ENCODE data around the gene ADGRG3.
"Not testable (repeated sequence)": the region's sequence is repeated elsewhere in the genome, so short reads cannot be mapped to it uniquely, and the experiment has no call there.

ADGRG3 gene

GRCh38 chr16:57670196-57670595, 2.1 kb downstream of the ADGRG3 start:
- H3K36me3 Mint-ChIP-seq: no peaks in the 10 kb centered on the region

GRCh38 chr16:57671451-57671850, 3.3 kb downstream of the ADGRG3 start:
- not testable (repeated sequence) for H3K4me3 Mint-ChIP-seq; H3K27ac Mint-ChIP-seq; DNase-seq (ENCODE audit: low spot score in 2 of 2); H3K4me1 Mint-ChIP-seq; ATAC-seq (ENCODE audit: low read depth); H3K36me3 Mint-ChIP-seq; H3K9me3 Mint-ChIP-seq
- peaks cover 24% of the 10 kb centered on the region for H3K27me3 Mint-ChIP-seq

More at GRCh38 chr16:57670196-57670595, 2.1 kb downstream of the ADGRG3 start:
- no peak for DNase-seq (ENCODE audit: low spot score in 2 of 2)
- Mint-ChIP-seq H3K27ac (no peak overlapping the region), H3K9me3 (no peaks in the 10 kb centered on the region), H3K4me1 (no peaks in the 10 kb centered on the region), H3K4me3 (no peak overlapping the region), H3K27me3 (peaks cover 24% of the 10 kb centered on the region)
- ATAC-seq (ENCODE audit: low read depth): no peak

DNA sequence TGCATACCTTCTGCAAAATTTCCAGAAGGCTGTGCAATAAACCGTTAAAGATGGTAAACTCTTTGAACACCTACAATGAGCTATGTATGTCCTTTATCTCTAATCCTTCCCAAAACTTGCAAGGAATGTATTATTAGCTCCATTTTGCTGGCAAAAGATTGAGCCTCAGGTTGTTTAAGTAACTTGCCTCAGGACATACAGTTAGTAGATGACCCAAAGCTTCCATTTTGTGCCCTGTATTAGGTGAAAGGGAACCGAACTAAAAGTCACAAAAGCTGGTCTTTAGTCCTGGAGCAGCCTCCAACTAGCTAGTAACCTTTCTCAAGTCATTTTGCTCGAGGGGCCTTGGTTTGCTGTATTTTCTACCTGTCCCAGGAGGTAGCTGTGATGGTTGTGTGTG, 4.3 kb downstream of the ADGRG3 start:
- Mint-ChIP-seq H3K4me1 (peaks cover 3% of the 10 kb centered on the region), H3K27ac (no peak overlapping the region)

DNA sequence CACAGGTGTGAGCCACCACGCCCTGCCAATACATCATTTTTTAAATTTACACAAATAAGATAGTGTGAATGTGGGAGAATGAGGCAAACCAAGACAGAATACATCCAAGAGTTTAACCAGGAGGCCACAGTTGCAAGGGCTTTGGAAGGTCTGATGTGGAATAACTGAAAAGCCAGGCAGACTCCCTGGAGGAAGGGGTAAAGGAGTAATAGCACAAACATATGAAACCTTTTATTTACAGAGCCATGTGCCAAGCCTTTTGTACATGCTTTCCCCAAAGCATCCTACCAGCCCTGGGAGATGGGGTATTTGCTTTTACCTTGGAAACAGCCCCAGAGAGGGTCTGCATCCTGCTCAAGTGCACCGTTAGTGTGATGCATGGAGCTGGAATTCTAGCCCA, 4.7 kb downstream of the ADGRG3 start:
- H3K27ac Mint-ChIP-seq: no peak overlapping the region
- no peaks in the 10 kb centered on the region for H3K36me3 Mint-ChIP-seq
- peaks cover 24% of the 10 kb centered on the region for H3K27me3 Mint-ChIP-seq
- ATAC-seq (ENCODE audit: low read depth) (no peak), DNase-seq (ENCODE audit: low spot score in 2 of 2) (no peak)
- H3K4me3 Mint-ChIP-seq: no peak overlapping the region
- H3K9me3 Mint-ChIP-seq: no peaks in the 10 kb centered on the region
- peaks cover 3% of the 10 kb centered on the region for H3K4me1 Mint-ChIP-seq

More for the DNA sequence above, 4.3 kb downstream of the ADGRG3 start:
- ATAC-seq (ENCODE audit: low read depth): no peak
- no peak for DNase-seq (ENCODE audit: low spot score in 2 of 2)
- Mint-ChIP-seq H3K27me3 (peaks cover 24% of the 10 kb centered on the region), H3K36me3 (no peaks in the 10 kb centered on the region), H3K4me3 (no peak overlapping the region), H3K9me3 (no peaks in the 10 kb centered on the region)

DNA sequence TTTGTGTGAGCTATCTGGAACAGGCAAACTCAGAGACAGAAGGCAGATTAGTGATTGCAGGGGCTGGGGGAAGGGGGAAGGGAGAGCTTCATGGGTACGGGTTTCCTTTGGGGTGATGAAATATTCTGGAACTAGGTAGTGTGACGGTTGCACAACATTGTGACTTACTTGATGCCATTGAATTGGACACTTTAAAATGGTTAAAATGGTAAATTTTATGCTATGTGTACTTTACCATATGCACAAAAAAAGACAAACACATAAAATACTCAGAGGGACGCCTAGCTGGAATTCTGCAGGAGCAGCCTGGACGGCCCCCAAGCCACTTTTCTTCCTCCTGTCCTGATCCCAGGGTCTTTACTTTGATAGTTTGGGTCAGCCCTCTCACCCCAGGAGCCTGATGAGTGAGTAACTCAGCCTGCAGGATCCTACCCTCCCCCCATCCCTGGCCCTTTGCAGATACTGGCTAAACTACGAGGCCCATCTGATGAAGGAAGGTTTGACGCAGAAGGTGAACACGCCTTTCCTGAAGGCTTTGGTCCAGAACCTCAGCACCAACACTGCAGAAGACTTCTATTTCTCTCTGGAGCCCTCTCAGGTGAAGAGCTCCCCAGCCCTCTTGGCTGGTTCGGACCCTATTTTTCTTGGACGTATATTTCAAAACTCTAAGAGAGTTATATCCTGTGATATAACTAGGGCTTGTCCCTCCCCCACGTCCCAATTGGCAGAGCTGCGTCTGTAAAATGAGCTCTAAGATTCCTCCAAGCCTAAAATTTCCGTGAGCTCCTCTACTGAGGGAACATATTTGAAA, 7.8 kb downstream of the ADGRG3 start:
- H3K36me3 Mint-ChIP-seq: no peaks in the 10 kb centered on the region
- ATAC-seq (ENCODE audit: low read depth) (no peak), DNase-seq (ENCODE audit: low spot score in 2 of 2) (no peak)
- no peaks in the 10 kb centered on the region for H3K9me3 Mint-ChIP-seq
- no peak overlapping the region for H3K4me3 Mint-ChIP-seq
- H3K4me1 Mint-ChIP-seq: peaks cover 7% of the 10 kb centered on the region
- H3K27me3 Mint-ChIP-seq: peaks cover 15% of the 10 kb centered on the region
- no peak overlapping the region for H3K27ac Mint-ChIP-seq

DNA sequence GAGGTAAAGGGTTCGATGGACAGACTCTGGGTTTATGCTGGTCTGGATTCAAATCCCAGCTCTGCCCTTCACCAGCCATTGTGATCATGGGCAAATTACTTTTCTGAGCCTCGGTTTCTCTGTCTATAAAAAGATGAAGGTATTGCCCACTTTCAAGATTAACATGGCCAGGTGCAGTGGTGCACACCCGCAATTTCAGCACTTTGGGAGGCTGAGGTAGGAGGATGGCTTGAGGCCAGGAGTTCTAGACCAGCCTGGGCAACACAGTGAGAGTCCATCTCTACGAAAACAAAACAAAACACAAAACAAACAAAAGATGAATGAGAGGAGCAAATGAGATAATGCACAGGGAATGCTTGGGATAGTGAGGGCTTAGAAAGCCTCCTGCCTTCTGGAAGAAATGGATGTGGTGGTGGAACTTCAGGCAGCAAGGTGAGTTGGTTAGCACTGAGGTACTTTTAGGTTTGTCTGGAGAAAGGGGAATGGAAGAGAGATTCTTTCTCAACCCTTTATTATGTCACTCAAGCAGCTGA, 8.5 kb downstream of the ADGRG3 start:
- Mint-ChIP-seq H3K36me3 (no peaks in the 10 kb centered on the region), H3K27me3 (peaks cover 11% of the 10 kb centered on the region), H3K9me3 (no peaks in the 10 kb centered on the region), H3K27ac (no peak overlapping the region), H3K4me3 (no peak overlapping the region), H3K4me1 (peaks cover 7% of the 10 kb centered on the region)
- DNase-seq (ENCODE audit: low spot score in 2 of 2) (no peak), ATAC-seq (ENCODE audit: low read depth) (no peak)

GRCh38 chr16:57677622-57678369, 9.7 kb downstream of the ADGRG3 start:
- H3K4me1 Mint-ChIP-seq: peaks cover 7% of the 10 kb centered on the region
- H3K27me3 Mint-ChIP-seq: peaks cover 13% of the 10 kb centered on the region
- DNase-seq (ENCODE audit: low spot score in 2 of 2): no peak
- no peak overlapping the region for H3K4me3 Mint-ChIP-seq
- H3K36me3 Mint-ChIP-seq: no peaks in the 10 kb centered on the region
- H3K27ac Mint-ChIP-seq: no peak overlapping the region
- ATAC-seq (ENCODE audit: low read depth): no peak
- H3K9me3 Mint-ChIP-seq: no peaks in the 10 kb centered on the region

GRCh38 chr16:57679016-57679415, 10.9 kb downstream of the ADGRG3 start:
- Mint-ChIP-seq H3K27ac (no peak overlapping the region), H3K4me3 (no peak overlapping the region), H3K36me3 (no peaks in the 10 kb centered on the region), H3K27me3 (peaks cover 8% of the 10 kb centered on the region), H3K9me3 (no peaks in the 10 kb centered on the region), H3K4me1 (peaks cover 7% of the 10 kb centered on the region)
- DNase-seq (ENCODE audit: low spot score in 2 of 2) (no peak), ATAC-seq (ENCODE audit: low read depth) (no peak)

DNA sequence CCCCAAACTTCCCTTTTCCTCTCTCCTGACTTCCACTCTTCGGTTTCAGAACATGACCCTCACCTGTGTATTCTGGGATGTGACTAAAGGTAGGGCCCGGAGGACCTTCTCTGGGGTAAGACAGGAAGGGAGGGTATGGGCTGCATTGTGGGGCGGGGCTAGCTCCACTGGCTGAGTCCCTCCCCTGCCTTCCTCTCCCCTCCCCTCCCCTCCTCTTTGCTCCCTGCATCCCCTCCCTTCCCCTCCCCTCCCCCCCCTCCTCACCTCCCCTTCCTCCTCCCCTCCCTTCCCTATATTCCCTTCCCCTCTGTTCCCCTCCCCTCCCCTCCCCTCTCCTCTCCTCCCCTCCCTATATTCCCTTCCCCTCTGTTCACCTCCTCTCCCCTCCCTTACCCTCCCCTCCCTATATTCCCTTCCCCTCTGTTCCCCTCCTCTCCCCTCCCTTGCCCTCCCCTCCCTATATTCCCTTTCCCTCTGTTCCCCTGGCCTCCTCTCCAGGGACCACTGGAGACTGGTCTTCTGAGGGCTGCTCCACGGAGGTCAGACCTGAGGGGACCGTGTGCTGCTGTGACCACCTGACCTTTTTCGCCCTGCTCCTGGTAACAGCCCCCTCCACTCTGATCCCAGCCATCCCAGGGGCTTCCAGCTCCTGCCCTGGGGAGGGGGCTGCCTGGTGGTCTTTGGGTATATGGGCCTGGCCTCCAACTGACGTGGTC, 11.8 kb downstream of the ADGRG3 start:
- Mint-ChIP-seq H3K36me3 (no peaks in the 10 kb centered on the region), H3K4me3 (no peak overlapping the region), H3K27me3 (peaks cover 7% of the 10 kb centered on the region), H3K4me1 (peaks cover 7% of the 10 kb centered on the region), H3K9me3 (no peaks in the 10 kb centered on the region), H3K27ac (no peak overlapping the region)
- no peak for ATAC-seq (ENCODE audit: low read depth)
- no peak for DNase-seq (ENCODE audit: low spot score in 2 of 2)

DNA sequence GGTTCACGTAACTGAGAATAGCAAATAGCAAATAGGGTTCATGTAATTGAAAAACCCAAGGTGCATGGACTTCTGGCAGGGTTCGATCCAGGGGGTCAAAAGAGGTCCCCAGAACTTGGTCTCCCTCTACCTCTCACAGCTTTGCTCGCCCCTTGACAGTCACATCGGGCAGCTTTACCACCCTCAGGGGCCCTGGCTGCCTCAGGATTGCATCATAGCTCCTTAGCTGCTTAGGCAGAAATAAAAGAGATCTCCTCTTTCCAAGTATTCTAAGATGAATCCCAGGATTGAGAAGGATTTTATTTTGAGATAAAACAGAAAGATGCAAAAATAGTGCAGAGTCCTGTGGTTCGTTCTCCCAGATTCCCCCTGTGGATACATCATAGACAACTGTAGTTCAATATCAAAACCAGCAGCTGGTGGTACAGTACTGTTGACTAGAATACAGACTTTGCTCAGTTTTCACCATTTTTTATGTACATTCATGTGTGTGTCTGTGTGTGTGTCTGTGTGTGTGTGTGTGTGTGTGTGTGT, 12.8 kb downstream of the ADGRG3 start:
- no peak overlapping the region for H3K4me3 Mint-ChIP-seq
- DNase-seq (ENCODE audit: low spot score in 2 of 2) (no peak), ATAC-seq (ENCODE audit: low read depth) (no peak)
- no peak overlapping the region for H3K27ac Mint-ChIP-seq
- H3K4me1 Mint-ChIP-seq: peaks cover 7% of the 10 kb centered on the region
- no peaks in the 10 kb centered on the region for H3K36me3 Mint-ChIP-seq
- H3K9me3 Mint-ChIP-seq: no peaks in the 10 kb centered on the region
- peaks cover 7% of the 10 kb centered on the region for H3K27me3 Mint-ChIP-seq

DNA sequence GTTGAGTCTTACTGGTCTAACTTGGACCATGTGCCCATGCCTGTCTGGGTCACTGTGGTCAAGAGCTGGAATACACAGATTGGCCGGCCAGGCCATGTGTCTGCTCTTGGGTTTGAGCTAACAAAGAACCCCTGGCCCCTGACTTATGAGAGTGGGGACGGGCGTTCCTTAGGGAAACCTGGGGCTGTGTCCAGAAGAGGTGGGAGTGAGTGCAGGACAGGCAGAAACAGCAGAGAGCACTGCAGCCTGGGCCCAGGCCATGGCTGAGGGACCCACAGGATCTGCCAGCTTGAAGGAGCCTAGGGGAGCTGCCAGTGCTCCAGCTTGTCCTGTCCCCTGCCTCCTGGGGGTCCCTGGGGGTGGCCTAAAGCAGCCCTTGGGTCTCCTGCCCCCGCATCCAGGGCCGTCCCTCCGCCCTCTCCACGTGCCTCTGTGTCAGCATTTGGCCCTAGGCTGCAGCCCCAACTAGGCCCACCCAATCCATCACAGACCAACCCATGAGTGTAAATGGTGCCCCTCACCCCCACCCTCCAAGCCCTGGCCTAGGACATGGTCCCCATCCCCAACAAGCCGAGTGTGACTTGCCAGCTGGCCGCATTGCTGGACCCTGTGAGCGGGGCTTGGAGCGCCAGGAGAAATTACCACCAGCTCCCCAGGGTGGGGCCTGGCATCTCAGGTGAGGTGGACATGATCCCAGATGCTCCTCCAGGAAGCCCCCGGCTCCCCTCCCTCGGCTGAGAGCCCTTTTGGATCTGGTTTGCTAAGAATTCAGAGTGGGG, 14.0 kb downstream of the ADGRG3 start:
- Mint-ChIP-seq H3K4me1 (peaks cover 4% of the 10 kb centered on the region), H3K36me3 (no peaks in the 10 kb centered on the region), H3K27me3 (peaks cover 7% of the 10 kb centered on the region), H3K4me3 (no peak overlapping the region), H3K27ac (no peak overlapping the region), H3K9me3 (no peaks in the 10 kb centered on the region)
- no peak for ATAC-seq (ENCODE audit: low read depth)
- DNase-seq (ENCODE audit: low spot score in 2 of 2): no peak

DNA sequence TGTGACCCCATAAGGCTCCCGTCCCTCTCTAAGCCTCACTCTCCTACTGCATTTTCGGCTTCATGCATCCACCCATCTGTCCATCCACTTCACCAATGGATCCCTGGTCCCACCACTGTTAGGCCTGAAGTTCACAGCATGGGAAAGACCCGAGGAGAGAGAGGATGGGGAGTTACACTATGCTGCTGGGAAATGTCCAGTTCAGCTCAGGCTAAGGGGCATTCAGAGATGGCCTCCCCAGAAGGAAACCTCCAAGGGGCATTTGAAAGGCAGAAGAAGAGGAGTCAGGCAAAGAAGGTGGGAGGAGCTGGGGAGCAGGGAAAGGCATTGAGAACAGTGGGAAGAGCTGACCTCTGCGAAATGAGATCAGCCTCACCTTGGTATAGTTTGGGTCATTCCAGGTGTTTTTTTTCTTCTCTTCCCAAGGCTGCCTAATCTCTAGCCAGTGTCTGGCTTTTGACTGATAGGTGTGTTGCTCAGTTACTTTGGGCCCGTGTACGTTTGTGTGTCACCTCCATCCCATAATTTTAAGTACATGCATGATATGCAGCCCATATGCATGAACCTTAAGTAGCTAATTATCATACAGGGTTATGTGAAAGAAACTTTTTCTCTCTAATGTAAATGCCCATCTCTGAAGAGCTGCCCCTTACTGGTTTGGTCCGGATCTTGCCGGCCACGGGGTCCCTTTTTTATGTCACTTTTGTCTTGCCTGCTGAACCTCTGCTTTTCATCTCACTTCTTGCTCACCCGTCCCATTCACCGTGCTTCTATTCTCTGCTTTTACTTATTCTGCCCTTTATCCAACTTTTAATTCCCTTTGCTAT, 14.9 kb downstream of the ADGRG3 start:
- Mint-ChIP-seq H3K9me3 (no peaks in the 10 kb centered on the region), H3K4me3 (no peak overlapping the region), H3K27ac (peak overlapping the region; percentile 2), H3K4me1 (peaks cover 4% of the 10 kb centered on the region), H3K27me3 (peaks cover 7% of the 10 kb centered on the region), H3K36me3 (no peaks in the 10 kb centered on the region)
- DNase-seq (ENCODE audit: low spot score in 2 of 2) (no peak), ATAC-seq (ENCODE audit: low read depth) (no peak)

Measured in memory B cell (primary cell).